K562 (cell line): ENCODE data around the gene NDUFV3. TPM values are rescaled to one million over a fixed set of nuclear protein-coding genes. Genes with fewer than 3 reads are reported as not detected.

ENCODE experiments used
- ARHGAP35 ChIP-seq: fragments of 450-650 bp; IDR thresholded peaks from 2 replicates; pipeline ENCODE4 v1.6.1; 2018; ENCODE audit not compliant: partially characterized antibody
- CLOCK ChIP-seq: fragments of 250-450 bp; sonication (Bioruptor Pico); IDR thresholded peaks from 2 replicates; pipeline ENCODE4 v1.4.0; 2020; ENCODE audit warnings: mild to moderate bottlenecking, moderate library complexity, borderline replicate concordance
- ELF2 ChIP-seq: fragments of 250-450 bp; sonication (Bioruptor Pico); IDR thresholded peaks from 2 replicates; pipeline ENCODE4 v1.5.0; 2021; ENCODE audit warnings: mild to moderate bottlenecking
- GMEB1 ChIP-seq: fragments of 250-450 bp; sonication (Bioruptor Pico); IDR thresholded peaks from 2 replicates; pipeline ENCODE4 v1.4.0; 2020; ENCODE audit warnings: mild to moderate bottlenecking
- KDM4B ChIP-seq, 2 experiments: fragments of 450-650 bp in 1 of 2; sonication (generic) in 1 of 2; IDR thresholded peaks; 2 replicates each; pipeline ENCODE4 v1.6.1; 2016 to 2017; ENCODE audit warnings: borderline replicate concordance in 2 of 2, antibody characterized with exemption in 1 of 2, low read depth in 1 of 2, mild to moderate bottlenecking in 1 of 2
- MNT ChIP-seq, 2 experiments: fragments of 450-650 bp; conservative IDR thresholded peaks; 2 replicates each; pipeline ENCODE4 v1.6.1; 2017; ENCODE audit warnings: mild to moderate bottlenecking in 2 of 2, moderate library complexity in 2 of 2
- PHB ChIP-seq: fragments of 250-450 bp; sonication (Bioruptor Pico); IDR thresholded peaks from 2 replicates; pipeline ENCODE4 v1.5.0; 2021
- RCOR1 ChIP-seq, 2 experiments: IDR thresholded peaks; 2 replicates each; pipeline ENCODE4 v1.6.1; 2012; ENCODE audit warnings: low read depth in 2 of 2, low read length in 2 of 2, borderline replicate concordance in 1 of 2, improper control_type of control experiment in 1 of 2
- TAF1 ChIP-seq: IDR thresholded peaks from 2 replicates; pipeline ENCODE4 v1.6.1; 2011; ENCODE audit warnings: mild to moderate bottlenecking, low read length, moderate library complexity; ENCODE audit not compliant: insufficient read depth, control insufficient read depth, severe bottlenecking; ENCODE audit errors: extremely low read depth
- TAF15 ChIP-seq: fragments of 200-400 bp; formaldehyde crosslinking; IDR thresholded peaks from 2 replicates; pipeline ENCODE4 v1.6.1; 2017; ENCODE audit warnings: mild to moderate bottlenecking, low read depth, low read length, moderate library complexity
- polyA plus RNA-seq, 8 experiments: library from polyadenylated mRNA; depleted of rRNA in 4 of 8; stranded (reverse) in 5 of 8; unstranded in 3 of 8; fragments of >200 nt; fragmentation: Nextera tagmentation in 2 of 8; fragmentation: Illumina TruSeq in 1 of 8; extraction: Ambion mirVana in 2 of 8; extraction: Trizol in 1 of 8; gene quantifications; 2 replicates each; pipeline versions ENCODE4 v1.2.1 to v1.2.3, GENCODE V29; 2011 to 2014; ENCODE audit warnings: inconsistent platforms in 1 of 8, missing spikeins in 1 of 8
- total RNA-seq, 7 experiments: library from RNA; depleted of rRNA in 6 of 7; stranded (reverse); fragments of >200 nt in 6 of 7; fragmentation: Illumina TruSeq in 2 of 7; extraction: Trizol in 2 of 7; gene quantifications; 2 replicates each; pipeline versions ENCODE4 v1.2.1 to v1.2.3, GENCODE V29; 2011 to 2021; ENCODE audit warnings: low replicate concordance in 1 of 7
- TF ChIP-seq, protein P1 (sequence below), 2 experiments: fragments of 200-800 bp in 1 of 2; sonication (Bioruptor generic) in 1 of 2; sonication (generic) in 1 of 2; formaldehyde crosslinking in 1 of 2; IDR thresholded peaks in 1 of 2; conservative IDR thresholded peaks in 1 of 2; 2 replicates each; pipeline versions ENCODE4 v1.5.0 to v1.6.1; 2016 to 2020; ENCODE audit warnings: missing compliant biosample characterization in 1 of 2, missing genetic modification characterization in 1 of 2, missing genetic modification reagents in 1 of 2
- TF ChIP-seq, protein P2 (sequence below): fragments of 450-650 bp; formaldehyde crosslinking; IDR thresholded peaks from 2 replicates; pipeline ENCODE4 v1.4.0; 2020; ENCODE audit warnings: mild to moderate bottlenecking, moderate library complexity
- TF ChIP-seq, protein P3 (sequence below): fragments of 450-650 bp; IDR thresholded peaks from 2 replicates; pipeline ENCODE4 v1.6.1; 2016; ENCODE audit warnings: missing biosample characterization, missing genetic modification characterization

NDUFV3 gene
- total and polyA plus RNA-seq, 9 of the 15 experiments (the other 6 are each of a cell fraction or from before 2014, with no cell fraction given) = 19.1 to 87.8 (median 74.3) TPM

- TF ChIP-seq, protein P1, sequence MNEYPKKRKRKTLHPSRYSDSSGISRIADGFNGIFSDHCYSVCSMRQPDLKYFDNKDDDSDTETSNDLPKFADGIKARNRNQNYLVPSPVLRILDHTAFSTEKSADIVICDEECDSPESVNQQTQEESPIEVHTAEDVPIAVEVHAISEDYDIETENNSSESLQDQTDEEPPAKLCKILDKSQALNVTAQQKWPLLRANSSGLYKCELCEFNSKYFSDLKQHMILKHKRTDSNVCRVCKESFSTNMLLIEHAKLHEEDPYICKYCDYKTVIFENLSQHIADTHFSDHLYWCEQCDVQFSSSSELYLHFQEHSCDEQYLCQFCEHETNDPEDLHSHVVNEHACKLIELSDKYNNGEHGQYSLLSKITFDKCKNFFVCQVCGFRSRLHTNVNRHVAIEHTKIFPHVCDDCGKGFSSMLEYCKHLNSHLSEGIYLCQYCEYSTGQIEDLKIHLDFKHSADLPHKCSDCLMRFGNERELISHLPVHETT (CRISPR knock-in tag; conservative IDR thresholded peaks at IDR 0.05 in 1 of 2, IDR thresholded peaks at IDR 0.05 in 1 of 2) = peak in 1 of 2 experiments; percentile 92; a peak in 2 of 4 replicates
- TF ChIP-seq, protein P2, sequence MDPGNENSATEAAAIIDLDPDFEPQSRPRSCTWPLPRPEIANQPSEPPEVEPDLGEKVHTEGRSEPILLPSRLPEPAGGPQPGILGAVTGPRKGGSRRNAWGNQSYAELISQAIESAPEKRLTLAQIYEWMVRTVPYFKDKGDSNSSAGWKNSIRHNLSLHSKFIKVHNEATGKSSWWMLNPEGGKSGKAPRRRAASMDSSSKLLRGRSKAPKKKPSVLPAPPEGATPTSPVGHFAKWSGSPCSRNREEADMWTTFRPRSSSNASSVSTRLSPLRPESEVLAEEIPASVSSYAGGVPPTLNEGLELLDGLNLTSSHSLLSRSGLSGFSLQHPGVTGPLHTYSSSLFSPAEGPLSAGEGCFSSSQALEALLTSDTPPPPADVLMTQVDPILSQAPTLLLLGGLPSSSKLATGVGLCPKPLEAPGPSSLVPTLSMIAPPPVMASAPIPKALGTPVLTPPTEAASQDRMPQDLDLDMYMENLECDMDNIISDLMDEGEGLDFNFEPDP (CRISPR knock-in tag) = 0 out of 2 replicates have a peak, but pooled peaks have one; percentile 13
- TF ChIP-seq RCOR1 (IDR thresholded peaks at IDR 0.05; ENCODE audit: borderline replicate concordance in 1 of 2, low read depth in 2 of 2, low read length in 2 of 2) (0 out of 4 replicates have a peak, but pooled peaks of 1 of the 2 experiments have one; percentile 3), TAF15 (0 out of 2 replicates have a peak, but pooled peaks have one; percentile 63), PHB (CRISPR knock-in tag) (no peak), ARHGAP35 (no peak), MNT (conservative IDR thresholded peaks at IDR 0.05) (peak; percentile 97 to 99), ELF2 (CRISPR knock-in tag) (peak; percentile 99), CLOCK (CRISPR knock-in tag) (no peak), TAF1 (peak; percentile 98), KDM4B (IDR thresholded peaks at IDR 0.05; ENCODE audit: borderline replicate concordance in 2 of 2, low read depth in 1 of 2) (no peak), GMEB1 (peak; percentile 92)
- TF ChIP-seq, protein P3, sequence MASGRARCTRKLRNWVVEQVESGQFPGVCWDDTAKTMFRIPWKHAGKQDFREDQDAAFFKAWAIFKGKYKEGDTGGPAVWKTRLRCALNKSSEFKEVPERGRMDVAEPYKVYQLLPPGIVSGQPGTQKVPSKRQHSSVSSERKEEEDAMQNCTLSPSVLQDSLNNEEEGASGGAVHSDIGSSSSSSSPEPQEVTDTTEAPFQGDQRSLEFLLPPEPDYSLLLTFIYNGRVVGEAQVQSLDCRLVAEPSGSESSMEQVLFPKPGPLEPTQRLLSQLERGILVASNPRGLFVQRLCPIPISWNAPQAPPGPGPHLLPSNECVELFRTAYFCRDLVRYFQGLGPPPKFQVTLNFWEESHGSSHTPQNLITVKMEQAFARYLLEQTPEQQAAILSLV = no peak
These were observed 13.9 kb upstream of the NDUFV3 start, which contains the start of gene WDR4 (continued) for GRCh38 chr21:42878993-42879787.
